Stimulated activated CD4-positive, alpha-beta T cell treated with anti-CD3 and anti-CD28 coated beads, Interleukin-1b, Interleukin-23, amount 100 ng/mL, for 48 hours (primary cell): Measurements from ENCODE around the gene PTGIS.

ENCODE experiments used
- DNase-seq: peaks from one replicate; pipeline ENCODE4 v3.0.0-alpha.2; 2020

The PTGIS gene

GRCh38 chr20:49485563-49485962 lies 82.4 kb downstream of the PTGIS start:
- no peak for DNase-seq

- DNase-seq: peak; percentile 72
Measured at GRCh38 chr20:49484180-49485140, 83.5 kb downstream of the PTGIS start.

- no peak for DNase-seq
Measured at GRCh38 chr20:49483696-49484123, 84.2 kb downstream of the PTGIS start.

GRCh38 chr20:49483018-49483695 lies 84.8 kb downstream of the PTGIS start:
- no peak for DNase-seq

- peak; percentile 37 for DNase-seq
Measured at GRCh38 chr20:49482621-49483017, 85.3 kb downstream of the PTGIS start, which contains the start of gene KCNB1. Gene KCNB1, minus strand, starts transcription at chr20:49482668. Its CDS starts 188 bp downstream, at chr20:49482480.

- no peak for DNase-seq
Measured at GRCh38 chr20:49482173-49482572, 85.8 kb downstream of the PTGIS start.

GRCh38 chr20:49481116-49481515 lies 86.8 kb downstream of the PTGIS start:
- no peak for DNase-seq

- no peak for DNase-seq
Measured at GRCh38 chr20:49480236-49480635, 87.7 kb downstream of the PTGIS start.

- no peak for DNase-seq
Measured at GRCh38 chr20:49479785-49480184, 88.2 kb downstream of the PTGIS start.

- no peak for DNase-seq
Measured at GRCh38 chr20:49478754-49479689, 88.9 kb downstream of the PTGIS start.

GRCh38 chr20:49478266-49478665 lies 89.7 kb downstream of the PTGIS start:
- no peak for DNase-seq

GRCh38 chr20:49477200-49477599 lies 90.7 kb downstream of the PTGIS start:
- DNase-seq: no peak

- no peak for DNase-seq
Measured at GRCh38 chr20:49476016-49476355, 92.0 kb downstream of the PTGIS start.

- no peak for DNase-seq
Measured at GRCh38 chr20:49475292-49476015, 92.5 kb downstream of the PTGIS start.

GRCh38 chr20:49471397-49471796 lies 96.5 kb downstream of the PTGIS start:
- DNase-seq: no peak

- DNase-seq: no peak
Measured at GRCh38 chr20:49470922-49471321, 97.0 kb downstream of the PTGIS start.

- DNase-seq: no peak
Measured at GRCh38 chr20:49469060-49469459, 98.9 kb downstream of the PTGIS start.

GRCh38 chr20:49468412-49468811 lies 99.5 kb downstream of the PTGIS start:
- no peak for DNase-seq

- no peak for DNase-seq
Measured at GRCh38 chr20:49466114-49466912, 101.6 kb downstream of the PTGIS start.

GRCh38 chr20:49464556-49464955 lies 103.4 kb downstream of the PTGIS start:
- DNase-seq: no peak

GRCh38 chr20:49462626-49463025 lies 105.3 kb downstream of the PTGIS start:
- no peak for DNase-seq
